ENCODE results near the gene ATRIP.

DNA sequence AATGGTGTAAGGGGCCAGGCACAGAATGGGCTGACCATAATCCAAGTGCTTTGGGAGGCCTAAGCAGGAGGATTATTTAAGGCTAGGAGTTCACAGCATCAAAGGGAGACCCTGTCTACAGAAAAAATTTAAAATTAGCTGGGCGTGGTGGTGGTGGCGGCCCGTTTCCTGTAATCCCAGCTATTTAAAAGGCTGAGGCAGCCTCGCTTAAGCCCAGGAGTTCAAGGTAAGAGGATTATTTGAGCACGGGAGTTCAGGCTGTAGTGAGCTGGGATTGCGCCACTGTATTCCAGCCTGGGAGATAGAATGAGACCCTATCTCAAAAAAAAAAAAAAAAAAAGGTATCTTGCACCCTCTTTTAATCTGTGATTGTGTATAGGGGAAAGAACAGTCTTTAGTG, 4.6 kb upstream of the ATRIP start:
- no peak for TF ChIP-seq CHD1 (IDR thresholded peaks at IDR 0.05; ENCODE audit: low read depth, low read length)
- no peak for TF ChIP-seq MXI1 (IDR thresholded peaks at IDR 0.05; ENCODE audit: low read depth, low read length)

All from GM12878 (cell line).